Suprapubic skin (tissue), 4 donors: ENCODE results near the gene SWT1. TPM values are rescaled to one million over a fixed set of nuclear protein-coding genes. Genes with fewer than 3 reads are reported as not detected.
A peak's percentile ranks its signal among the peaks of the same experiment; 100 is the strongest.

Experiments
- DNase-seq, 2 donors: peaks; one replicate each; pipeline ENCODE4 v3.0.0-alpha.2; 2019; ENCODE audit warnings: low spot score in 2 of 2
- H3K27ac ChIP-seq: fragments of 200-600 bp; sonication (generic); one replicate; pipeline ENCODE4 v1.5.1; 2019
- H3K27me3 ChIP-seq: fragments of 200-600 bp; sonication (generic); one replicate; pipeline ENCODE4 v1.5.1; 2019
- H3K36me3 ChIP-seq: fragments of 200-600 bp; sonication (generic); one replicate; pipeline ENCODE4 v1.5.1; 2019
- H3K4me1 ChIP-seq: fragments of 200-600 bp; sonication (generic); one replicate; pipeline ENCODE4 v1.5.1; 2019
- H3K4me3 ChIP-seq: fragments of 200-600 bp; sonication (generic); one replicate; pipeline ENCODE4 v1.5.1; 2019; ENCODE audit warnings: mild to moderate bottlenecking
- H3K9me3 ChIP-seq: fragments of 200-600 bp; sonication (generic); one replicate; pipeline ENCODE4 v1.5.1; 2019
- EP300 ChIP-seq: sonication (generic); formaldehyde crosslinking; IDR thresholded peaks from one replicate; pipeline ENCODE4 v1.6.1; 2017; ENCODE audit warnings: antibody characterized with exemption
- POLR2A ChIP-seq, 2 donors: fragments of 450-650 bp; IDR thresholded peaks; one replicate each; pipeline ENCODE4 v1.6.1; 2017; ENCODE audit warnings: antibody characterized with exemption in 2 of 2, mild to moderate bottlenecking in 2 of 2, moderate library complexity in 2 of 2
- POLR2AphosphoS5 ChIP-seq, 3 donors: sonication (generic); formaldehyde crosslinking; IDR thresholded peaks; one replicate each; pipeline ENCODE4 v1.6.1; 2017; ENCODE audit warnings: antibody characterized with exemption in 3 of 3
- whole genome bisulfite sequencing: methylation state at CpG from one replicate; pipeline ENCODE4 v1.1.5; 2018; 5-methylcytosine and 5-hydroxymethylcytosine counted together
- total RNA-seq, 4 donors: library from RNA; depleted of rRNA; stranded (reverse); fragments of >200 nt; gene quantifications; one replicate each; pipeline ENCODE4 v1.1.0, GENCODE V29; 2016
- TF ChIP-seq, protein P1 (sequence below), 2 donors: fragments of 200-600 bp in 1 of 2; fragments of 450-650 bp in 1 of 2; sonication (generic) in 1 of 2; IDR thresholded peaks; one replicate each; pipeline ENCODE4 v1.5.1; 2016 to 2019; ENCODE audit warnings: antibody characterized with exemption in 2 of 2, mild to moderate bottlenecking in 1 of 2, moderate library complexity in 1 of 2

SWT1 gene
- total RNA-seq, 4 donors from 2014 or later: 3.4 to 11.2 (median 5.8) TPM

DNA sequence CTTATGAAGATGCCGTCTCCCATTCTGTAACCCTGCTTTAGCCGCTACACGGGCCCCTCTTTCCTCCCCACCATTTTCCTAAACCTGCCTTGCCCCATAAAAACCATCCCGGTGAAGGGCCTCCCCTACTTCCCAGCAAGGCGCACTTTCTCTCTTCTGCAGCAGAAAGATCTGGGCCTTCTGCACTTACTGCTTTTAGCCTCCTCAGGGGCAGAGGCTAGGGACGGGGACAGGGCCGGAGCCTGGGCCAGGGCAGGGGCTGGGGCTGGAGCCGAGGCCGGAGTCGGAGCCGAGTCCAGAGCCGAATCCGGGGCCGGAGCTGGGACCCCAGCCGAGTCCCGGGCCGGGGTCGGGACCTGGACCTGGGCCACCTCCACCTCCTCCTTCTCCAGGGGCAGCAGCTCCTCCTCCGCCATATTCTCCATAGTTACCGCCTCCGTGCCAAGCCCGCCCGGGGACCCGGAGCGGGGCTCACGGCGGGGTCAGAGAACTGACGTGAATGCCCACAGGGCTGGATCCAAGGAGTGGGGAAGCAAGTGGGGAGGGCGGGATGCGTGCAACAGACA, 596 bp upstream of the SWT1 start:
- WGBS: 0% methylated on average over 26 of the region's 30 CpGs
- peak overlapping the region; percentile 96 for H3K27ac ChIP-seq
- no peaks in the 10 kb centered on the region for H3K9me3 ChIP-seq
- H3K36me3 ChIP-seq: peaks cover 3% of the 10 kb centered on the region
- TF ChIP-seq, protein P1, sequence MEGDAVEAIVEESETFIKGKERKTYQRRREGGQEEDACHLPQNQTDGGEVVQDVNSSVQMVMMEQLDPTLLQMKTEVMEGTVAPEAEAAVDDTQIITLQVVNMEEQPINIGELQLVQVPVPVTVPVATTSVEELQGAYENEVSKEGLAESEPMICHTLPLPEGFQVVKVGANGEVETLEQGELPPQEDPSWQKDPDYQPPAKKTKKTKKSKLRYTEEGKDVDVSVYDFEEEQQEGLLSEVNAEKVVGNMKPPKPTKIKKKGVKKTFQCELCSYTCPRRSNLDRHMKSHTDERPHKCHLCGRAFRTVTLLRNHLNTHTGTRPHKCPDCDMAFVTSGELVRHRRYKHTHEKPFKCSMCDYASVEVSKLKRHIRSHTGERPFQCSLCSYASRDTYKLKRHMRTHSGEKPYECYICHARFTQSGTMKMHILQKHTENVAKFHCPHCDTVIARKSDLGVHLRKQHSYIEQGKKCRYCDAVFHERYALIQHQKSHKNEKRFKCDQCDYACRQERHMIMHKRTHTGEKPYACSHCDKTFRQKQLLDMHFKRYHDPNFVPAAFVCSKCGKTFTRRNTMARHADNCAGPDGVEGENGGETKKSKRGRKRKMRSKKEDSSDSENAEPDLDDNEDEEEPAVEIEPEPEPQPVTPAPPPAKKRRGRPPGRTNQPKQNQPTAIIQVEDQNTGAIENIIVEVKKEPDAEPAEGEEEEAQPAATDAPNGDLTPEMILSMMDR (IDR thresholded peaks at IDR 0.05): no peak
- TF ChIP-seq POLR2A (IDR thresholded peaks at IDR 0.05) (no peak), POLR2AphosphoS5 (IDR thresholded peaks at IDR 0.05) (no peak), EP300 (no peak)
- no peaks in the 10 kb centered on the region for H3K27me3 ChIP-seq
- peak overlapping the region; percentile 73 for H3K4me3 ChIP-seq
- peak in 1 of 2 donors; percentile 81 for DNase-seq
- H3K4me1 ChIP-seq: peaks cover 40% of the 10 kb centered on the region

DNA sequence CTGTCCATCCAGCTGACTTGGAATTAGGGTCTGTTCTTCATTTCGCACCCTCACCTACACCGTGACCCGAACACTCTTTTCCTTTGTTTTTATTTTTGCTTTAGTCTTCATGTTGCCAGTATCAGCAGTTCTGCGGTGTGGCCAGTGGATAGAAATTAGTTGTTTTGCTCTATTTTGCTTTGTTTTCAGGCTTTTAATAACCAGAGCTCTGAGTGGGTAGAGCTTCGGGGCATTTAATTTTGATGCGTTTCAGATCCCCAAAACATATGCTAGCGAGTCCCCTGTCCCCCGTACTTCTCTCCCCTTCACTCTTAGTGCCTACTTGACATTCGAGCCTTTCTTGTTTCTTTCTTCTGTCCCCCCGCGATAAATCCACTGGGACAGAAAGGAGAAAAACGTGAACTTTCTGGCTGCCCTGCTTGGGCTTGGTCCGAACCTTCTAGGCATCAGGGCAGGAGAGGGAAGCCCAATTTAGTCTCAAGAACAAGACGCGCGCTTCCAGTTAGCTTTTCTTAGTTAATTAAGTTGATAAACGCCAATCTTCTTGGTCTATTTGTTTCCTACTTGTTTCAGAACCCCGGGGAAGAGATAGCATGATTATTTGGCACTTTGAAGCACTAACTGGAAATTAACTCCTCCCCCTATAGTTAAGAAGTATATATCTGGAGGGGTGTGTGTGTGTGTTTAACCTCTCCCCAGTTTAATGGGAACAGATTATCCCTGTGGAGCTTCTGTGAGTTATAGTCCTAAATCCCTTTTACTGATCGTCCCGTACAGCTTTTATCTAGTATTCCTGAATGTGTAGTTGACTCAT, 839 bp downstream of the SWT1 start:
- no peak for DNase-seq
- WGBS: 1% methylated on average over 20 of the region's 20 CpGs

DNA sequence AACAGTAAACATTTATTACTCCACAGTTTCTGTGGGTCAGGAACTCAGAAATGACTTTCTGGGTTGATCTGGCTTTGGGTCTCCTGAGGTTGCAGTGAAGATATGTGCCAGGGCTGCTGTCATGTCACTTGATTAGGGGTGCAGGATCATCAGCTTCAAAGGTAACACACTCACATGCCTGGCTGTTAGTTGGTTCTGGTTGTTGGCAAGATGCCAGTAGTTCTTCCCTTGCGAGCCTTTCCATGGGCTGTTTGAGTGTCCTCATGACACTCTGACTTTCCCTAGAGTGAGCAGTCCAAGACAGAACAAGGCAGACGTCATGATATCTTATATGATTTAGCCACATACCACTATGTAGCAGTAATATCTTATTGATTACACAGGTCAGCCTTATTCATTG, 1.8 kb downstream of the SWT1 start:
- TF ChIP-seq POLR2AphosphoS5 (IDR thresholded peaks at IDR 0.05) (no peak), POLR2A (IDR thresholded peaks at IDR 0.05) (no peak), EP300 (no peak)
- TF ChIP-seq, protein P1 (IDR thresholded peaks at IDR 0.05): no peak
- peaks cover 25% of the 10 kb centered on the region for H3K36me3 ChIP-seq
- no peak overlapping the region for H3K4me3 ChIP-seq
- H3K4me1 ChIP-seq: peaks cover 31% of the 10 kb centered on the region
- WGBS: 80% methylated on average over 2 of the region's 2 CpGs
- DNase-seq: no peak
- no peak overlapping the region for H3K27ac ChIP-seq
- no peaks in the 10 kb centered on the region for H3K9me3 ChIP-seq
- H3K27me3 ChIP-seq: no peaks in the 10 kb centered on the region

More for the DNA sequence above, 839 bp downstream of the SWT1 start:
- H3K4me3 ChIP-seq: peak overlapping the region; percentile 73
- H3K36me3 ChIP-seq: peaks cover 15% of the 10 kb centered on the region
- no peaks in the 10 kb centered on the region for H3K27me3 ChIP-seq
- H3K9me3 ChIP-seq: no peaks in the 10 kb centered on the region
- H3K4me1 ChIP-seq: peaks cover 33% of the 10 kb centered on the region
- TF ChIP-seq POLR2AphosphoS5 (IDR thresholded peaks at IDR 0.05) (no peak), EP300 (no peak), POLR2A (IDR thresholded peaks at IDR 0.05) (no peak)
- TF ChIP-seq, protein P1 (IDR thresholded peaks at IDR 0.05): no peak
- peak overlapping the region; percentile 96 for H3K27ac ChIP-seq

GRCh38 chr1:185159966-185160365, 3.0 kb downstream of the SWT1 start:
- no peak for TF ChIP-seq POLR2AphosphoS5 (IDR thresholded peaks at IDR 0.05)
- TF ChIP-seq EP300: no peak
- DNase-seq: no peak
- 93% methylated on average over 3 of the region's 3 CpGs for WGBS
- Histone ChIP-seq H3K27ac (no peak overlapping the region), H3K4me1 (peaks cover 20% of the 10 kb centered on the region), H3K4me3 (no peak overlapping the region), H3K36me3 (peaks cover 31% of the 10 kb centered on the region), H3K9me3 (no peaks in the 10 kb centered on the region), H3K27me3 (no peaks in the 10 kb centered on the region)

- peaks cover 43% of the 10 kb centered on the region for H3K36me3 ChIP-seq
- TF ChIP-seq EP300 (no peak), POLR2A (IDR thresholded peaks at IDR 0.05) (no peak), POLR2AphosphoS5 (IDR thresholded peaks at IDR 0.05) (no peak)
- TF ChIP-seq, protein P1 (IDR thresholded peaks at IDR 0.05): no peak
- peaks cover 9% of the 10 kb centered on the region for H3K4me1 ChIP-seq
- 97% methylated on average over 4 of the region's 4 CpGs for WGBS
- DNase-seq: no peak
- no peak overlapping the region for H3K27ac ChIP-seq
- no peak overlapping the region for H3K4me3 ChIP-seq
- no peaks in the 10 kb centered on the region for H3K9me3 ChIP-seq
- no peaks in the 10 kb centered on the region for H3K27me3 ChIP-seq
These were observed 5.5 kb downstream of the SWT1 start for GRCh38 chr1:185162491-185162890.
